HL-60 (cell line): ENCODE measurements around the gene KBTBD8.

ENCODE experiments used
- CTCF ChIP-seq: IDR thresholded peaks from one replicate; pipeline ENCODE4 v1.5.1; 2011; ENCODE audit warnings: low read length, control low read depth, inconsistent platforms; ENCODE audit not compliant: insufficient read depth
- POLR2AphosphoS5 ChIP-seq: IDR thresholded peaks from 2 replicates; pipeline ENCODE4 v1.6.1; 2012; ENCODE audit warnings: low read depth
- REST ChIP-seq: IDR thresholded peaks from 2 replicates; pipeline ENCODE4 v1.6.1; 2012; ENCODE audit warnings: low read depth; ENCODE audit not compliant: insufficient replicate concordance

GRCh38 chr3:67000009-67000408, 1.9 kb downstream of the KBTBD8 start:
- TF ChIP-seq CTCF (no peak), REST (no peak), POLR2AphosphoS5 (no peak)
